NCI-H1930 (cell line): Measurements from ENCODE around the gene KMT5B.
"Not testable (repeated sequence)": the region's sequence is repeated elsewhere in the genome, so short reads cannot be mapped to it uniquely, and the experiment has no call there.

Source experiments
- DNase-seq, 2 experiments: peaks; one replicate each; lab custom pipeline; 2025; lab: John Stamatoyannopoulos, UW

KMT5B gene

DNA sequence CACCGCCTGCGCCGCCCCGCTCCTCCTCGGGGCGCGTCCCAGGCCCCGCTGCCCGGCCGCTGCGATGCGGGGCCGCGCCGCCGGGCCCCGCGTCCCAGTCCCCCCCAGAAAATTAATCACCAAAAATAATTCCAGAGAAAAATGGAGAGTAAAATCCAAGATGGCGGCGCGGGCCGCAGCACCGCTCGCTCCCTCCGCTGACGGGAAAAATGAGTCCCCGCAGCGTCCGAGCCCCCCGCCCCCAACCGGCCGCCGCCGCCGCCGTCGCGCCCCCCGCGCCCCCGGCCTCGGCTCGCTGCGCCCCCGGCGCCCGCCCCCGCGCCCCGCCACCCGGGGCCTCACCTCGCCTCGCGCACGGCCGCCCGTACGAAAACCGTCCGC is at the start of gene KMT5B:
Gene KMT5B, minus strand, starts transcription at position 162 of the 381 bp plus-strand sequence. CDS start 23,220 bp downstream, outside the sequence.
- peak in 1 of 2 experiments; percentile 77 for DNase-seq

DNA sequence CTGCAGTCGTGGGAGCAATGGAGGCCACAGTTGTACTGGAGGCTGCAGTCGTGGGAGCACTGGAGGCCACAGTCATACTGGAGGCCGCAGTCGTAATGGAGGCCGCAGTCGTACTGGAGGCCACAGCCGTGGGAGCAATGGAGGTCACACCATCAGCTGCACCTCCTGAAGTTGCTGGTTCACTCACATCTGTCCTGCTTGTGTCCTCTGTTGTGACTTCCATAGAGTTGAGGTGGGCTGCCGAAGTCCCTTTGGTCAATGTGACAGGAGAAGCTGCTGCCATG is 49.4 kb upstream of the KMT5B start:
- no peak for DNase-seq

DNA sequence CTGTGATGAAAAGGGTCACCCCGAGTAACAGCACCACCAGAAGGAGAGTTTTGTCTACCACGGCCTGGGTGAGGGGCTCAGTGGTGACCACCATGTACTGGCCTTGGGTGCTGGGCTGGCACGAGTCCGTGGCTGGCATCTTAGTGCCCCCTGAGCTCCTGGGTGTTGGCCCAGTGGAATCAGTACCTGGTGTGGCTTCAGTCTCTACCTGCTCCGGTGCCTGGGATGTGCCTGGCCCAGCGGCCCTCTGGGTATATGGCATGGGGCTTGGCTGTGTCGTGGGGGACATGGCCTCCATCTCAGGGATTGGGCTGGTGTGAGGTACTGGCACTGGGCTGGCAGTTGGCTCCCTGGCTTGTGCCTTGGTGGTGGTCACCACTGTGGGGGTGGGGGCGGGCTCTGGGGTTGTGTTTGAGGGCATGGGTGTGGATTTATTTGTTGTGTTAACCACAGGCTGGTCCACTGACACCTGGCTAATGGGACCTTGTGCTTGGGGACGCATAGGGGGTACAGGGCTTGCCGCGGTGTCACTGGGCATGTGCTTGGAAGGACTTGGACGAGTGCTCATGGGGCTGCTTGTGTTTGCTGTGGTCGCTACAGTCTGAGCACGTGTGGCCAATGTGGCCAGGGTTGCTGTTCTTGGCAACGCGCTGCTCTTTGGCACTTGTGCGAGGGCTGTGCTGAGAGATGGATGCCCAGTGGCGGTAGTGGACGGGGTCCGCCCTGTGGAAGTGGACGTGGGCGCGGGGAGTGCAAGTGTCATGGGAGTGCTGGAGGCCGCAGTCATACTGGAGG is 48.9 kb upstream of the KMT5B start:
- no peak for DNase-seq

DNA sequence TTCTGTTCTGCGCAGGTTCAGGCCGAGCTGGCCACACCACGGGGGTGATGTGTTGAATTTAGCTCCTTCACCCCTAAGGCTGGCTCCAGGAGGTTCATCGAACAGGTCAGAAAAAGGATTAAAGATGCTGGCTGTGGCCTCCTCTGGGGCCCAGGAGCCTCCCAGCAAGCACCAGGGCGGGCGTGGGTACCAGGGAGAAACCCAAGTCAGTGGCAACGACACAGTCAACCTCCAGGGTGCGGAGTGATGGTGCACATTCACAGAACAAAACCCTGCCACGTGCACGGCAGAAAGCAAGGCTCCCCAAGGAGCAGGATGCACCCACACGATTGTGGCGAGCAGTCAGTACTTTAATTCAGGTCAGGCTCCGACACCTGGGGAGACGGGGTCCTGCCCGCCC is 47.9 kb upstream of the KMT5B start:
- no peak for DNase-seq

DNA sequence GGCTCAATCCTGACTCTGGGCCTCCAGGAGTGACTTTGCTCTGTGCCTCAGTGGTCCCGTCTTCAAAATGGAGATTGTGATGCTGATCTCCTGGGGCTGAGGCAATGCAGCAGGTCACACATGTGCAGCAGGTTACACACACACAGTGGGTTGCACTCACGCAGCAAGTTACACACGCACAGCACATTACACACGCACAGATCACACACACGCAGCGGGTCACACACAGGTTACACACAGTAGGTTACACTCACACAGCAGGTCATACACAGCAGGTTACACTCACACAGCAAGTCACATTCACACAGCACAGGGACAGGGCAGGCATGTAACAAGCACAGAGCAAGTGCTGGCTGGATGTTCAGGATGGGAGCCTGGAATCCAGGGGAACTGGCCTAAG is 47.4 kb upstream of the KMT5B start:
- DNase-seq = no peak

DNA sequence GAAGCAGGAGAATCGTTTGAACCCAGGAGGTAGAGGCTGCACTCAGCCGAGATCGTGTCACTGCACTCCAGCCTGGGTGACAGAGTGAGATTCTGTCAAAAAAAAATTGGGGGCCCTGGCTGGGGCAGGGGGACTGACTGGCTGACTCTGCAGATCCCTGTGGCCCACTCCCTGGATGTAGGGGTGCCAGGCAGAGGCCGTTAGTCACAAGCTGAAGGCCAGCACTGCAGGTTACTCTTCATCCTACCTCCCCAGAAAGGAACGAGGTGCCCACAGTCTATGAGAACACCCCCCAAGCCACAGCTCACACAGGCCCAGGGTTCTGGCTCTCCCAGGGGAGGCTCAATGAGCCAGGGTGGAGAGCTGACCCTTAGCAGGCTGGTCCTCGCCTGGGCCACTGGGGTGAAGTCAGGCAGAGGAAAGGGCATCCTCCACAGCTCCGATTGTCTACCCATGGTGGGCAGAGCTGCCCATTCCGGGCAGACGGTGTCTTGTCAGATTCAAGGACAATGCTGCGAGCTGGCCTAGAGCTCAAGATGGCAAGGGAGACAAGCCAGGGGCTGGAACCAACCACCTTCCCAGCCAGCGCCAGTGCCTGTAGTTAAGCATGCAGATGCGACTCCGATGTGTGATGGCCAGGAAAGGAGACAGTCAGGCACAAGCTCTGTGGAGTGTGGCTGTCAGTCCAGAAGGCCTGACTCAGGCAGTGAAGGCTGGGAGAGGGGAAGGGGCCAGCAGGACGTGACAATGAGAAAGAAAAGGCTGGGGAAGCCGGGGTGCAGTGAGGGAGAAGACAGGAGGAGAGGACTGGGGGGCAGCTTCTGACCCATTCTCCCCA is 46.2 kb upstream of the KMT5B start:
- no peak for DNase-seq

DNA sequence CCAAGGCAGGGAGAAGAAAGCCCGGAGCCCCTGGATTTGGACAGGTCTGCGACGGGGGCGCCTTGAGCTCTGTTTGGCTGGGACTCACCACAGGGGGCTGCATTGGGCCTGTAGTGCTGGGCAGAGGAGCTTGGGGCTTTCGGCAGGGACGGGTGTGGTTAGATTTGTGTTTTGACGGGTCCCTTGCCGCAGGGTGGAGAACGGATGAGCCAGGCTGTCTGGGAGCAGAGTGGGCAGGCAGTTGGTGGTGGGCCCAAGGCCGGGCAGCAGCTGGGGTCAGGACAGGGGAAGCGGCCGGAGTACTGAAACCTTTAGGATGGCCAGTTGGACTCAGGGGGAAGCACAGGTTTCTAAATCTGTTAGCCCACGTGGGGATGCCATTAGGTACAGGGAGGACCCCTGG is 45.3 kb upstream of the KMT5B start:
- no peak for DNase-seq

DNA sequence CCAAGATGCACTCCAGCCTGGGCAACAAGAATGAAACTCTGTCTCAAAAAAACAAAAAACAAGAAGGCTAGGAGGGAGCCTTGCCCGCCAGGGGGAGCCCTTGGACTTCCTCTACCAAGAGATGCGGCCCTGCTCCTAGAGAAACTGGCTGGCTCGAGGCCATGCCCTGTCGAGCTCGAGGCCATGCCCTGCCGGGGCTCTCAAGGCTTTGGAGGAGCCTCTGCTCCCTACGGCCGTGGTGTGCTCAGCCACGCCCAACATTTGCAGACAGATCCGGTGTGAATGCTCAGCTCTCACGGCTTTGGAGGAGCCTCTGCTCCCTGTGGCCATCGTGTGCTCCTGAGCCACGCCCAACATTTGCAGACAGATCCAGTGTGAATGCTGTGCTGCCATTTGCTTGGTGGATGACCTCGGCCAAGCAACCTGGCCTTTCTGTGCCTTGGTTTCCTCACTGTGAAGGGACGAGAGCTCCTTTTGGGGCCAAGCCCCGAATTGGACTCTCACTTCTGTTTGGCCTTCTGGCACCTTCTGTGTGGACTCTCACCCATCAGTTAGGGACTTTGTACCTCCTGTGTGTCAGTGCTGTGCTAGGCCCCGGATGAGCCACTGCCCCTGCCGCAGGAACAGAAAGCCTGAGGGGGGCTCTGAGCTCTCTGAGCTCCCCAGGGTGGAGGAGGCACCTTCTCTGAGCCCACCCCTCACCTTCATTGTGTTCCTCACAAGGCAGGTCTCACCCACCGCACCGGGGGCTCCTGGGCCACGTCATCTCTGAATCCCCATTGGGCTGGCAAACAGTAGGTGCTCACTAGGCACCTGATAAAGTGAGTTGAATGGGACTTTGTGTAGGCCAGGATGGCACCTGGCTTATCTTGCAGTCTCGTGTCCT is 44.6 kb upstream of the KMT5B start:
- DNase-seq = peak; percentile 60 to 79

DNA sequence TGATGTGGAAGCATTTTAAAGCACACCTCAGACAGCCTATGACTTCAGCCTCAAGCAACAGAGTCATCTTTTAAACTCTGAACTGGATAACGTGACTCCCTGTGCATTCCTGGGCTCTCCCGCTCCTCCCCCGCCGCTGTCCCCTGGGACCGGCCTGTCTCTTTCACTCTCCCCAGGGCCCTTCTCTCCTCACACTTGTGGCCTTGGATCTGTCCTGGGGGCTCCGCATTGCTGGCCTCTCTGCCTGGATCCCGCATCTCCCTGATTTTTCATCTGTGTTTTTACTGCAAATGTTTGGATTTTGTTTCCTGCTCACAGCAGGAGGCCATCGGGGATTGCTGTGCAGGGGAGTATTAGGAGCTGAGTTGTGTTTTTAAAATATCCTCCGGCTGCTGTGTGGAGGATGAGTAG is 43.2 kb upstream of the KMT5B start:
- DNase-seq = no peak

DNA sequence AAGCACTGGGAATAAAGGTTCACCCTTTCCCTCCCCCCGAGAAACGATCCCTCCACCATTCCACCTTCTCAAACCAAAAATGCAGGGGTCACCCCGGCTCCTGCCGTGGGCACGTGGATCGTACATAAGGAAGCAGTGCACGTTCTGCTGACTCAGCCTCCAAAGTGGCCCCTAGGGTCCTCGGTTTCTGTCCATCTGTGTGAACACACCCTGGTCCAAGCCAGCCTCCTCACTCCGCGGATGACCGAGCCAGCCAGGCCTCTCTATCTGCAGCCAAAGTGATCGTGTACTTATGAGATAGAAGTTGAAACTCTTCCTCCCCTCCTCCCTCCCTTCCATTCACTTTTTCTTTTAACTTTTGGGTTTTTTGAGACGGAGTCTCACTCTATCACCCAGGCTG is 42.4 kb upstream of the KMT5B start:
- no peak for DNase-seq

DNA sequence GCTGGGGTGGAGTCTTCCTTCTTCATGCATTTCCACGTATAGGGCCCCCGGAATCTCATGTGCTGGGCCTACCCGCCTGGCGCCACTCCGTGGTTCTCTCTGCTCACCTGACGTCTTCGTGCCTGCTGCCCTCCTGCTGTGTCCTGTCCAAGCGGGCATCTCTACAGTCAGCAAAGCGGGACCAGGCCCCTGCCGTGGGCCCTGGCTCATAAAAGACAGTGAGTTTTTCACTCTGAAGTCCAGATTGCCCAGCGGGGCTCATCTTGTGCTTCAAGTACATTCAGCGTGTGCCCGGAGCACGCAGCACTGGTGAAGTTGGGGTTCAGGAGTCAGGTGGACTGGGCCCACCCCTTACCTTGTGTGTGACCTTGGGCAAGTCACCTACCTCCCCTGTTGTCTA is 41.3 kb upstream of the KMT5B start:
- no peak for DNase-seq

DNA sequence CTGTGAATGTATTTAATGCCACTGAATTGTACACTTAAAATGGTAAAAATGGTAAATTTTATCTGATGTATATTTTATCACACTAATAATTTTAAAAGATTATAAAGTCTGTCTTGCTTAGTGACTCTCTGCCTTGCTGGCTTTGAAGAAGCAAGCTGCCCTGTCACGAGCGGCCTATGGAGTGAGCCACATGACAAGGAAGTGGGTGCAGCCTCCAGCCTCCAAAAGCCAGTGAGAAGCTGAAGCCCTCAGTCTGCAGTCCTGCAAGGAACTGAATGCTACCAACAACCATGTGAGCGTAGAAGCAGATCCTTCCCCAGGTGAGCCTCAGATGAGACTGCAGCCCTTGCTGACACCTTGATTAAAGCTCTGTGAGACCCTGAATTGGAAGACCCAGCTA is 38.7 kb upstream of the KMT5B start:
- no peak for DNase-seq

DNA sequence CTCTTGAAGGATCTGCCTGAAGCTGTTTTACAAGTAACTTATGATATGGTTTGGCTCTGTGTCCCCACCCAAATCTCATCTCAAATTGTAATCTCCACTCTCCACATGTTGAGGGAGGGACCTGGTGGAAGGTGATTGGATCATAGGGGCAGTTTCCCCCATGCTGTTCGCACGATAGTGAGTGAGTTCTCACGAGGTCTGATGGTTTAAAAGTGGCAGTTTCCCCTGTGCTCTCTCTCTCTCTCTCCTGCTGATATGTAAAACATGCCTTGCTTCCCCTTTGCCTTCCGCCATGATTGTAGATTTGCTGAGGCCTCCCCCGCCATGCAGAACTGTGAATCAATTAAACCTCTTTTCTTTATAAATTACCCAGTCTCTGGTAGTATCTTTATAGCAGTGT is 31.8 kb upstream of the KMT5B start:
- DNase-seq = not testable (repeated sequence)

DNA sequence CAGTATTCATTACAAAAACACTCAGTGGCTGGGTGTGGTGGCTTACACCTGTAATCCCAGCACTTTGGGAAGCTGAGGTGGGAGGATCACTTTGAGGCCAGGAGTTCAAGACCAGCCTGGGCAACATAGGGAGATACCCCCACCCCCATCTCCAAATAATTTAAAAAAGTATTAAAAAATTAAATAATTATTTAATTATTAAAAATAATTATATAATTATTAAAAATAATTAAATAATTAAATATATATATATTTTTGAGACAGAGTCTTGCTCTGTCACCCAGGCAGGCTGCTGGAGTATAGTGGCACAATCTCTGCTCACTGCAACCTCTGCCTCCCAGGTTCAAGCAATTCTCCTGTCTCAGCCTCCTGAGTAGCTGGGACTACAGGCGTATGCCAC is 30.8 kb upstream of the KMT5B start:
- not testable (repeated sequence) for DNase-seq

DNA sequence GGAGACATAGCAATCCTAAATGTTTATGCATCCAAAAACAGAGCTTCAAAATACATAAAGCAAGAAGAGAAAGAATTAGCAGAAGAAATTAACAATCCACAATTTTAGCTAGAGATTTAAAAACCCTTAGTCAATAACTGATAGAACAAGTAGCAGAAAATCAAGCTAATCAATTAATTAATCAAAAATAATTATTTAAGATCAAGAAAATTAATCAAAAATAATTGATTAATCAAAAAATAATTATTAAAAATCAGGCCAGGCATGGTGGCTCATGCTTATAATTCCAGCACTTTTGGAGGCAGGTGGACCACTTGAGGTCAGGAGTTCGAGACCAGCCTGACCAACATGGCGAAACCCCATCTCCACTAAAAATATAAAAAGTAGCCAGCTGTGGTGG is 29.5 kb upstream of the KMT5B start:
- DNase-seq = no peak

DNA sequence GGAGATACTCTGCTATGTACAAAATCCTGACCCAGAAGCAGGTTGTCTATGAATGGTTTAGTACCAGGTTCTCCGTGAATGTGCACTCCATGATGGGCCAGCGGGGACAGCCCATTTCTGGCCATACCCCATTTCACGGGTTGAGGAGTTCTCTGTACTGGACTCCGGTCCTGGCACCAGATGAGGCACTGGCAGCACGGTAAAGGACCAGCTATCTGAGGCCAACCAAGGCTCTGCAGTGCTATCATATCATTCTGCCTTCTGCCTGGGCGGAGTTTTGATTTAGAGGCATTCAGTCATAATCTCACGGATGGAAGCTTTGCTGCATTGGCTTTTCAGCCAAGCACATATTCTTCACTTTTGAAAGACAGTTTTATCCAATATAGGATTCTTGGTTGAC is 18.5 kb upstream of the KMT5B start:
- no peak for DNase-seq

DNA sequence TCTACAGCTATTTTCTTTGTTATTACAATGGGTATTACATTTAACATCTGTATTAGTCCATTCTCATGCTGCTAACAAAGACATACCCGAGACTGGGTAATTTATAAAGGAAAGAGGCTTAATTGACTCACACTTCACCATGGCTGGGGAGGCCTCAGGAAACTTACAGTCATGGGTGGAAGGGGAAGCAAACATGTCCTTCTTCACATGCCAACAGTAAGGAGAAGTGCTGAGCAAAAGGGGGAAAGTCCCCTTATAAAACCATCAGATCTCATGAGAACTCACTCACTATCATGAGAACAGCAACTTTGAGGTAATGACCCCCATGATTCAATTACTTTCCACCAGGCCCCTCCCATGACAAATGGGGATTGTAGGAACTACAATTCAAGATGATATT is 16.5 kb upstream of the KMT5B start:
- DNase-seq = no peak

DNA sequence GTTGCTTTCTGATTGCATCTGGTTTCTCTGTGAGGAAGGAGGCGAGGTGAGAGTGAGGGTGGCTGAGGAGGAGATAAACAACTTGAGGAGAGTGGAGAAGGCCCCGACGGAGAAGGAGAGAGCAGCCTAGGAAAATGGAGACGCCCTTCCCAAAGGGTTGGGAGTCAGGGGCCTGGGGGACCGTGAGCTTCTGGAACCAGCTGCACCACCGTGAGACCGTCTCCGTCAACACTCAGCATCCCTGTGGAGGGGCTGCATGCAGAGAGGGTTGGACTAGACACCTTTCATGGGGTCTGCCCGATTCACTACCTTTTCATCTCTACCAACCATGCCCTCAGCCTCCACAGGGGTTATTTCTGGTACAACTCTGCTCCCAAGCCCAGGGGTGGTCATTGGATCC is 13.3 kb upstream of the KMT5B start:
- DNase-seq = no peak

DNA sequence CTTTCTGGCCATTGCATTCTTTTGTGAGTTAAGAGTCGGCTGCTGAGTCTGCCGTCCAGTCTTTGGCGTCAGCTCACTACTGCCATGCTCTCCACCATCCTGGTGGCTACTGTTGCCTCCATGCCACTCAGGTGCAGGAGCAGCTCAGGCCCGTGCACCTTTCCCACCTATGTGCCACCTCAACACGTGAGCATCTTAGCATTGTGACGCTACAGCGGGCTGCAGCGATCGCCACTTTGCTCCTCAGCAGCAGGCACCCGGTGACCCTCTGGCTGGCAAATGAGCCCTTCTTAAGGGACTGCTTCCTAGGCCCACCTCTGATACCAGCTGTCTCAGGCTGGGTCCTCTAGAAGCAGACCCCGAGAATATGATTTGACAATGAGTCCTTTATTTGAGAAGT is 11.5 kb upstream of the KMT5B start:
- DNase-seq = no peak

DNA sequence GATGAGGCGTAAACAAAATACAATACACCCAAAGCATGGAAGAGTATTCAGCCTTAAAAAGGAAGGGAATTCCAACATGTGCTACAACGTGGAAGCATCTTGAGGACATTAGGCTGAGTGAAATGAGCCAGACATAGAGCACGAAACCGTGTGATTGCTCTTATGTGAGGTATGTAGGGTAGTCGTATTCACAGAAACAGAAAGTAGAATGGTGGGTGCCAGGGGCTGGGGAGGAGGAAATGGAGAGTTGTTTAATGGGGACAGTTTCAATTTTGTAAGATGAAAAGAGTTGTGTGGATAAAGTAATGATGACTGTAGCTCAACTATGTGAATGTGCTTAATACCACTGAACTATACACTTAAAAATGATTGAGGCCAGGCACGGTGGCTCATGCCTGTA is 10.2 kb upstream of the KMT5B start:
- no peak for DNase-seq

DNA sequence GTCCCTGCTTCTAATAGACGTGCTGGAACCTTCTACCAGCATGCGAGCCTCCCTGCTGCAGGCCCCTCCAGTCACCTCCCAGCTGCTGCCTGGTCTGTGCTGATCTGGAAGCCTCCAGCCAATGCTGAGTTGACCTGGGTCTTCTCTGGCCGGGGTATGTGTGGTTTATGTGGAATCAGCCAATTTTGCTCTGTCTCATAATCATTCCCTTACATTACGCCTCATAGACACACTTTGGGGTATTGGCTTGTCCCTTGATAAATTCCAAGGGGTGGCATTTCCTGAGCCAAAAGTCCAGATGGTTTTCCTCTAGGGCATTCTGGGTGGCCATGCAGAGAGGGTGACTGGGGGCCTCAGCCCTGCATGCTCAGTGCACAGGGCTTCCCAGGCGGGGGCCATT is 8.3 kb upstream of the KMT5B start:
- DNase-seq = no peak

DNA sequence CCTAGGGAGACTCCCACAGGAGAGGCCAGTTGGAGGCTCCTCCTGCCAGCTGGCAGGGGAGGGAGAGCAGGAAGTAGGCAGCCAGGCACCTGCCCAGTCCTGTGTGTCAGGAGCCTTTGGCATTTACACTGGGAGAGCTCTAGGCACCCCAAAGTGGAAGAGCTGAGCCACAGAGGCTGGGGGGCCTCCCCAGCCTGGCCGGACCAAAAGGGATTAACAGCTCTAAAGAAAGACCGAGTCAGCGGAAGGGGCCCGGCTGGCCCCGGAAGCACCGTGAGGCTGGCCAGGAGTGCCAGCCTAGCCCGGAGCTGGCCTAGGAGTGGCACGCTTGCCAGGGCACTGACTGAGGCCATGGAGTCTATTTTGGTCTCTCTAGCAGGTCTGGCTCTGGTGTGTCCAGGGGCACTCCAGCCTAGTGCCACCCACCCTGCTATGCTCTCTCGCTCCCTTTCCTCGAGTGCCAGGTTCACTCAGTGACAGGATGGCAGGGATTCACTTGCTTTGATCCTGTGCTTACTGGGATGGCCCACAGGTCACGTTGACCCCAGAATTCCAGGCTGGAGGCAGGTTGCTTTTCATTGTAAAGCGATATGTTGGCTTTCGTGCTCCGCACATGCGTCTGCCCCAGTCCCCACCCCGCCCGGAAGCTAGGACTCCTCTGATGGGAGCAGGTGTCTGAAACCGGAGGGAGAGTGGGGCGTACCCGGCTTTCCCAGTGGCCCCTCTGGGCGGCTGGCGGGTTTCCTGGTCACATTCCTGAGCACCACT is 3.3 kb upstream of the KMT5B start:
- DNase-seq = no peak
